Central memory CD4-positive, alpha-beta T cell (primary cell): ENCODE measurements around the gene SDCCAG8.
"Not testable (repeated sequence)": the region's sequence is repeated elsewhere in the genome, so short reads cannot be mapped to it uniquely, and the experiment has no call there.

Source experiments
- DNase-seq: peaks from one replicate; pipeline ENCODE4 v3.0.0; 2022
- total RNA-seq, 3 experiments: gene quantifications; one replicate each; lab custom pipeline; 2026; lab: John Stamatoyannopoulos, UW

SDCCAG8 gene
- total RNA-seq = 13.9 to 30.5 (median 24.6) reads per million in 3 experiments

DNA sequence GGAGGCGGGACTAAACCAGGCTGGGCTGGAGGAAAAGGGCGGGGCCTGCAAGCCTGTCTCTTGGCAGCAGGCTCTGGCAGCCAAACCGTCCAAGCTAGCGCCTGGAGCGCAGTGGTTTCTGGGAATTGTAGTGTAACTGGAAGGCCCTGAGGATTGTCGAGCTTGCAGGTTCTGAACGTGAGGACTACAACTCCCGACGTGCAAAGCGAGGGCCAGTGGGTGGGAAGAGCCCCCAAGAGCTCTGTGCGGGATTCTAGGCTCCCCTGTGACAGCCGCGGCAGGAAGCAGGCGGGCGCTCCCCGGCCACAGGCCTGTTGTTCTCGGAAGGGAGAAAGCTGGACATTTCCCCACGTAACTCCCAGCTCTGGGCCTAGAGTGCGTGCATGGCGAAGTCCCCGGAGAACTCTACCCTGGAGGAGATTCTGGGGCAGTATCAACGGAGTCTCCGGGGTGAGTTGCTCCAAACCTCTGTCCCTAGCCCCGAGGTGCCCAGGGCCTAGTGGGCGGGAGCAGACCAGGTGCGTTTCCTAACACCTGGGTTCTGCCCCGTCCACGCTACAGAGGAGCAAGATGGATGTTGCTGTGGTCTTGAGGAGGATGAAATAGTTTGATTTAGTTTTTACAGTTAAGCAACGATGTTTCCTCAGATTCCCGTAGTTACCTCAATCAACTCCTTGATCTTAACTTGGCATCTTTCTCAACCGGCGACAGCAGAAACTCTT lies at the start of gene SDCCAG8:
Gene SDCCAG8, plus strand, starts transcription at position 251 of the 722 bp plus-strand sequence. Its CDS starts 133 bp downstream, at position 384.
- DNase-seq = peak; percentile 95

DNA sequence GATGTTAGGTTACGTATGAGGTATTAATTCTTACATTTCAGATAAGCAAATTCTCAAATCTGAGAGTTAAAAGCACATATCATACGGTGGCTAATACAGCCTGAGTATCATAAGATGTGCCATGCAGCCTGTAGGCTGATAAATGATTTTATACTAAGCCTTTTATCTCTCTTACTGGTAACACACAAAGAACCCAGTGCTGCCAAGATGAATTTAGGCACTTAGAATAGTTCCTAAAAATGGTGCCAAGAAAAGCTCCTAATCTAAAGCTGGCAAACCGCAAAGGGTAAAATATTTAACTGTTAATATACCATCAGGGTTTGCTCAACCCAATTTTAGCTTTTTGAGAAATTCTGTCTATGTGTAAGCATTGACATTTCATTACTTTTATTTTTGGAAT lies 43.9 kb upstream of the SDCCAG8 start:
- DNase-seq = not testable (repeated sequence)

DNA sequence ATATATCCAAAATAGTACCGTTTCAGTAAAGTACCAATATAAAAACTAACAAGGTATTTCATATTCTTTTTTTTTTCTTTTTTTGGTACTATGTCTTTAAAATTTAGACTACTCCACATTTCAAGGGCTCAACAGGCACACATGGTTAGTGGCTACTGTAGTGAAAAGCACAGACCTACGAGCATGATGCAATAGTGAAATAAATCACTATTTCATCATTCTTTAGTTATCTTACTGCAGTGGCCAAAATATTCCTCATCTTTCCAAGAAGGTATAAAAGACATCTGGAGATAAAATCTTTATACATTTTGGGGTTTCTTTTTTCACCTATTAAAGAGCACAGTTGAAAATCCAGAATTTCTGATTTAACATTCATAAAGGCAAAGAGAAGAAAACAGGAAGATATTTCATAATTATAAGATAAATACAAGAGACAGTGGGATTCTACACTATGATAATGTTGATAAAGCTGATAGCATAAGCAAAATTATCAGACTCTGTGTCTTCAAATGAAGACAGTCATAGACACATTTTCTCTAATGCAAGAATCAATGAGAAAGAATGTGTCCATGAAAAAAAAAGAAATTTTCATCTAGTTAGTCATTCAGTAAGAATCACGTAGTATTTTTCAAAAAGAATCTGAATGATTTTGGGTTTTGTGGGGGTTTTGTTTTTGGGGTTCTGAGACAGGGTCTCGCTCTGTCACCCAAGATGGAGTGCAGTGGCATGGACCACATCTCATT lies 42.6 kb upstream of the SDCCAG8 start:
- no peak for DNase-seq

DNA sequence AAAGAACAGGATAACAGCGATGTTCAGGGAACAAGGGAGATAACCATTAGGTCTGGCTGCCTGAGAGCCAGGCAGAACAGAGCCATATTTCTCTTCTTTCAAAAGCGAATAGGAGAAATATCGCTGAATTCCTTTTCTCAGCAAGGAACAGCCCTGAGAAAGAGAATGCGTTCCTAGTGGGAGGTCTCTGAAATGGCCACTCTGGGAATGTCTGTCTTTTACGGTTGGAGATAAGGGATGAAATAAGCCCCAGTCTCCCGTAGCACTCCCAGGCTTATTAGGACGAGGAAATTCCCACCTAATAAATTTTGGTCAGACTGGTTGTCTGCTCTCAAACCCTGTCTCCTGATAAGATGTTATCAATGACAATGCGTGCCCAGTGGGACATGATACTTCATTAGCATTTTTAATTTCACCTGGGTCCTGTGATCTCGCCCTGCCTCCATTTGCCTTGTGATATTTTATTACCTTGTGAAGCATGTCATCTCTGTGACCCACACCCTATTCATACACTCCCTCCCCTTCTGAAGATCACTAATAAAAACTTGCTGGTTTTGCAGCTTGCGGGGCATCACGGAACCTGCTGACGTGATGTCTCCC lies 40.5 kb upstream of the SDCCAG8 start:
- DNase-seq = not testable (repeated sequence)

DNA sequence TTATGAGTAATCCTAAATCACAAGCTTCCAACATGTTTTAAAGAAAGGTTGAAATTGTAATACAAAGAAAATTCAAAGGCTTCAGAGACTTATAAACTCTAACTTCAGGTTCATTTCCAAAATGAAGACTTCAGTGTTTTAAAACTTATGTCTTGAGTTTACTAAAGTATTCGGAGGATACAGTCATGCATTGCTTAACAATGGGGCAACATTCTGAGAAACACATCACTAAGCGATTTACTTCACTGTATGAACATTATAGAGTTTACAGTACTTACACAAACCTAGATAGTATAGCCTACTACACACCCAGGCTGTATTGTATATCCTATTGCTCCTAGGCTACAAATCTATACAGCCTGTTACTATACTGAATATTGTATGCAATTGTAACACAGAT lies 39.1 kb upstream of the SDCCAG8 start:
- DNase-seq = no peak

DNA sequence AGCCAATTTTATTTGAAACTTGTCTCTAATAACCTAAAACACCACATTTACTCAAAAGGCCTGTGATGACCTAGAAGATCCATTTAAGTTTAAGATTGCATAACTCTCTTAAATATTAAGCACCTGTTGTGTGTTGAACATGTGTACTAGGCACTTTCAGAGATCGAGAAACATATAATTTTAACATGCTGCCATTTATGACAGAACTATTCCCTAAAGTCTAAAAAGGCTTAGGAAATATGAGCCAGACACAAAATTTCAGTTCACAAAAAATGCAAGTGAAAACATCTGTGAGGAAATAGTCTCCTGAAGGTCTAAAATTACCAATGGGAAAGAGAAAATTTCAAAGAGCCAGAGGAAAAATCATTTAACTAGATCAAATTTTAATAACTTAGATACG lies 38.5 kb upstream of the SDCCAG8 start:
- DNase-seq = no peak

DNA sequence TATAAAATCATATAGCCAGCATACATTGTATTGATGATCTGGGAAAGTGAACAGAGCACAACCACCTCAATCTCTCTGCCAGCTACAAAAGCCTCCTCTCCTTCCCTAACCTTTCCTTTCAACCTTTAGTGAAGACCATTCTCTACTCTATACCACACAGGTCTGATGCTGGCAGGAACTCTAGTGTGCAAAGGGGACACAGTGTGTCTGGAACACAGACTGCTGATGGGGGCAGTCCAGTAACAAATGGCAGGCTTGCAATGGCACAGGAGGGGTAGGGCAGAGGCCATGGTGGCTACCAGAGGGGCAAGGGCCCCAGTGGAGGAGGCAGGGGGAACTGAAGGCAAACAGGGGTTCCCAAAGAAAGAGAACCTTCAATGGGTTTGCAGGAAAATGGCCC lies 37.8 kb upstream of the SDCCAG8 start:
- no peak for DNase-seq

DNA sequence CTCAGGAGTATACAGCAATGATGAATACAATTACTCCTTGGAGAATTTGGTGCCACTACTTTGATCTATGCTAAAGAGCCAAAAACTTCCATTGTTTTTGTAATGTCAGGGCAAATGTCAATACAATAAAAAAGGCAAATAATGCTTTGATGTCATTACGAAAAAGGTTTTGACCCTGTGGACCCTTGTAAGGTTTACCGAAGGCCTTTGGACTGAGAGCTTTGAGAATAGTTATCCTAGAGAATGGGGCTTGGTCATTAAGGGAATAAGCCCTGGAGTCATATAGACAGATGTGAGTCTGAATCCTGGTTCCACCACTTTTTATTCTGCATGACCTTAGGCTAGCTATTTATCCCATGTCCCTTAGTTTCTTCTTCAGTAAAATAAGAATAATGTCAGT lies 28.2 kb upstream of the SDCCAG8 start:
- no peak for DNase-seq

DNA sequence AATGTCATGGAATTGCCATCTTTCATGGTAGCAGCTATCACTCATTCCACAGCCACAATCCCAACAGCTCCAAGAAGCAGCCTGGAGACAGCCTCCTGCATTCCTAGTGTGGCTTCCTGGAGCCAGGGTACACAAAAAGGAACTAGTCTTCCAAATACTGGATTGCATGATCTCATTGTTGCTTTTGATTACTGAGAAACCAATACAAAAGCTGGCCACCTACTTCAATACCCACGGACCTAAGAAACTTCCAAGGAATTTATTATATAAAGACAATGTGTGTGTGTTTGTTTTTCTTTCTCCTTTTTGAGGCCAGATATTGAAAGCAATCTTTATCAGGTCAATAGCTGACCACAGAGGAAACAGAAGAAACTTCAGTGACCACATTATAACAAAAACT lies 26.3 kb upstream of the SDCCAG8 start:
- no peak for DNase-seq

DNA sequence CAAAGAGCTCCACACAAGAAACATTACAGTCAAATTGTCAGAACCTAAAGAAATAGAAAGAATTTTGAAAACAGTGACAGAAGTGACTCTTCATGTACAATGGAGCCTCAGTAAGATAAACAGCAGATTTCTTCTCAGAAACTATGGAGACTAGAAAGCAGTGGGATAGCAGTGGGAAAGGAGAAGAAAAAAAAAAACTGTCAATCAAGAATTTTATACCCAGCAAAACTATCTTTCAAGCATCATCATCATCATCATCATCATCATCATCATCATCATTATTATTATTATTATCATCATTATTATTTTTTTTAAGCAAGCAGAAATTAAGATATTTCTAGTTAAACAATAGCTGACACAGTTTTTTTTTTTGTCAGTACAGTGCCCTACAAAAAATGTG lies 24.9 kb upstream of the SDCCAG8 start:
- no peak for DNase-seq

DNA sequence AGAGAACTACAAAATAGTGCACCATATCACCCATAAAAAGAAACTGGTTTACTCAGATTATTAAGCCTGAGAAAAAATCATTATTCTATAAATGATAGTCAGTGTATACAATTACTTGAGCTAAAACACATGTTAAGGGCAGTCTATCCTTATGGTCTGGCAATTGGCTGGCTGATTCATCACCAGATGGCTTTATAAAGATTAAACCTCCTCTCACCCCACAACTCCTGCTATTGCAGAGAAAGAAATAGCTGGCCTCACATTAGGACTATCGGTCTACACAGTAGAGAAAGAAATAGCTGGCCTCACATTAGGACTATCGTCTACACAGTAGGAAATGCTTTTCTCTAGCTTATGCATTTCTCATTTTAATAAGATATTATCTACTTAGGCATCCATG lies 21.9 kb upstream of the SDCCAG8 start:
- no peak for DNase-seq

DNA sequence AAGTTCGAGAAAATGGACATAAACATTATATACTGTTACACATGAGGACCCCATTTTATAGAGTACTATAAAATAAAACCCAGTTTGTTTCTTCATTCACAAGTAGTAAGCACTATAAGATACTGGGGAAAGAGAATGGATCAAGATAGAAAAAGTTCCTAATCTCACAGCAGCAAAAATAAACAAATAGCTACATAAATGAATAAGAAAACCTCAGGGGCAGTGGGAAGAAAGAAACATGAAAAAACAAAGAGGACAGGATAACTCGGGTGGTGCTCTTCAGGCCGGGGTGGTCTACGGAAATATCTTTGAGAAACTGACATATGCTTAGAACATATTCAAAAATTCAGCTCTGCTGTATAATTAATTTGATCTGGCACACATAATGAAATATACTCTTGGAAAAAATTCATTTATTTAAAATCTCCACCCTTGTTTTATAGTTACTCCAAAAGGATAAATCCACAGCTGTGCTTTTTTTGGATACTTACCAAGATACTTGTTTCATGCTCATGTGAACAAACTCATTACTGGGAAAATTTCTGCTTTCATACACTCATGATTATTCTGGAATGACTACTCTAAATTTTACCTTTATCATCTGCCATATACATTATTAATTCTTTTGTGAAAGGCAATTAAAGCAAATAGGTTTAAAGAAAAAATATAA lies 20.7 kb upstream of the SDCCAG8 start:
- DNase-seq = no peak

DNA sequence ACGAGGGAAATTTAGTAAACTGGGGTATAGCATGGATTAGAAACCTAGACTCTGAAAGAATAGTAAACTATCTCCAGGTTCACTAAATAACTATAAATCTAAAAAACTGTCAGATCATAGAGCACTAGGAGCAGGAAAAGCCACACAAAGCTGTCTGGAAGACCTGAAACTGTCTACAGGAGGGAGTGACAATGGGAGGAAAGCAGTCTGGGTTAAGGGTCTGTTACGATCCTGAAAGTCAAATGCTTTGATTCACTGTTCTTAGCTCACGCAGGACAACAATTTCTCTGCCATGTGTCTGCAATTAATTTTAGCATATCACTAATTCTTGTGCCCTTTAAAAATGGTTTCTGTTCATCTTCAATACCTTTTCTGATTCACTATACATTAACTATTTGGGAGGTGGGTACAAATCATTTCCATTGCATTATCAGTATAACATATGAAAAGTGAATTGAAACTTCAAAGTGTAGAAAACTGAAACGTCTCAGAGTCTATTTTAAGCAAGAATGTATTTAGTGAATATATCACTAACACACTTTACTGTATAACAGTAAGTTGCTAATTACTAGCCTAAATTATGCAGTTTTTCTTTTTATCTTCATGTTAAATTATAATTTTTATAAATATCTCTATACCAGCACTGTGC lies 19.1 kb upstream of the SDCCAG8 start:
- DNase-seq = no peak

DNA sequence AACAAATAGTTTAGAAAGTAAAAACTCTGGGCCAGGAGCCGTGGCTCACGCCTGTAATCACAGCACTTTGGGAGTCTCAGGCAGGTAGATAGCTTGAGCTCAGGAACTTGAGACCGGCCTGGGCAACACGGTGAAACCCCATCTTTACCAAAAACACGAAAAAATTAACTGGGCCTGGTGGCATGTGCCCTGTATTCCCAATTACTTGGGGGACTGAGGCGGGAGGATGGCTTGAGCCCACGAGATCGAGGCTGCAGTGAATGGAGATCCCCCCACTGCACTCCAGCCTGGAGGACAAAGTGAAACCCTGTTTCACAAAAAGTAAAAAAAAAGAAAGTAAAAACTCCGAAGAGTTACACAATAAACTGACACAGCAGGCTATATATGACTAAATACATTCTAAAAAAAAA lies 11.4 kb upstream of the SDCCAG8 start:
- DNase-seq = no peak

DNA sequence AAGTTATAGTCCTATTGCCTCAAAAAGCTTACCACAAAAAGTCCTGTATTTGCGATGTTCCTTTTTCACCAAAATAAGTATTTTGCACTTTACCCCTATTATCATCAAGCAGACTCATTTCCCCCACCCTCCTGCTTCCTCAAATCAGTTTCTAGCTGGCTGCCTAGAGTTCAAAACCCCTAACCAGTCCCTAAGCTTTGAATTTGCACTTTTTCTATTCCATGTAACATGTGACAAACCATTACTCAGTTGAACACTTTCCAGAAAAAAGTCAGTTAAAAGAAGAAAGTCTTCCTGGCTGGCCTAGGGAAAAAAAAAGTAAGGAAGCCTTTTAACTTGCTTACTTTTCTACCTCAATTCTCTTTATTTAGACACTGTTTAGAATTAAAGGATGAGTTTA lies 8.9 kb upstream of the SDCCAG8 start:
- DNase-seq = no peak

DNA sequence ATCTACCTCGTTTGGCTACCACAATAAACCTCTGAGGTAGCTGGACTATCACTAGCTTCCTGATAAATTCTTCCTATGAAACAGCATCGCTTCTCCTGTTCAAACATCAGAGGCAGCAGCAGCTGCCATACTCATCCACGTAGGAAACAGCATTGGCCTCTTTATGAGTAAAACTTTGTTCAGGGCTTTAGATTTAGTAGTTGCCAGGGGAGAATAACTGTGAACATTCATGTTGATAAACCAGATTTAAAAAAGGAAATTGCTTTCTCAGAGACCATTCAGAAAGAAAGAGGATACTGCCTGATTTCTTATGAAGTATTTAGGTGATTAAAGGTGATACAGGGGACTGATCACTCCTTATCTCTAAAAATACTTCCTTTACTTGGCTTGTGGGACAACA lies 7.9 kb upstream of the SDCCAG8 start:
- DNase-seq = no peak

DNA sequence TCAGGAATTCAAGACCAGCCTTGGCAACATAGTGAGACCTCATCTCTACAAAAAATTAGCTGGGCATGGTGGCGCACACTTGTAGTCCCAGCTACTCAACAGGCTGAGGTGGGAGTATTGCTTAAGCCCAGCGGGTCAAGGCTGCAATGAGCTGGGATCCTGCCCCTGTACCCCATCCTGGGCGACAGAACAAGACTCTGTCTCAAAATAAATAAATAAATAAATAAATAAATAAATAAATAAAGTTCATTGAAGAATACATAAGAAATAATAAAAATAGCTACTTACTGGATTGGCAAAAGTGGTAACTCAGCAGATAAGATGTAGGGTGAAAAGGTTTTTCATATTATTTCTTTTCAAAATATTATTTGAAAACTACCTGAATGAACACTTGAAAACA lies 6.6 kb upstream of the SDCCAG8 start:
- no peak for DNase-seq

DNA sequence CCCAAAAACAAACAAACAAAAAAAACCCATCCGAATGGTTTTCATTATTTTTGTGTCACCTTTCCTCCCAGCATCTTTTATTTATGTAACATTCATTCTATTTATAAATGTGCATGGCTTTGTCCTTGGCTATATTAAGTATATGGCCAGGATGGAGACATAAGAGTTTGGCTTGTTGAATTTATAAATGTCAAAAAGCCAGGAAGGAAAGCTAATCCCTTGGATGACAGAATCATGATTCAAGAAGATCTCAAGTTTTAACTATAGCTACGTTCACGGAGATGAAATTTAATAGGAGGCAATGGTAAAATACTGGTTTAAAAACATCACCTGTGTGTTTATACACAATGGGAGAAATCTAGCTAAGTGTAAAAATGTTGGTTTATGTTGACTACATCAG lies 5.7 kb upstream of the SDCCAG8 start:
- DNase-seq = no peak

DNA sequence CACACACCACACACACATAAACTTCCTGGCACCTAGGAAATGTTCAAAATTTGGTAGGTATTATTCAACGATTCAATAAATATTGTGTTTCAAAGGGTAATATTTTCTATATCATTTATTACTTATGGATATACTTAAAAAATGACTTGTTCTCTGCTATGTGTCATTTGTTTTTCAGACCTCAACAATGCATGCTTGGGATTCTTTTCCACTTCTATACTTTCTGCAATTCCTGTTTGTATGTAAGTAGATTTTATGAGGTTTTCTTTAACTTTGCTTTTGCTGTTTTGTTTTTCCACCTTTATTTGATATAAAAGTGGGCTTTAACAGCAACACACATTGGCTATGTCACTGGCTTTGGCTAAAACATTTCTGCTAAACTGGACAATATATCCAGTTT lies 4.3 kb upstream of the SDCCAG8 start:
- no peak for DNase-seq

DNA sequence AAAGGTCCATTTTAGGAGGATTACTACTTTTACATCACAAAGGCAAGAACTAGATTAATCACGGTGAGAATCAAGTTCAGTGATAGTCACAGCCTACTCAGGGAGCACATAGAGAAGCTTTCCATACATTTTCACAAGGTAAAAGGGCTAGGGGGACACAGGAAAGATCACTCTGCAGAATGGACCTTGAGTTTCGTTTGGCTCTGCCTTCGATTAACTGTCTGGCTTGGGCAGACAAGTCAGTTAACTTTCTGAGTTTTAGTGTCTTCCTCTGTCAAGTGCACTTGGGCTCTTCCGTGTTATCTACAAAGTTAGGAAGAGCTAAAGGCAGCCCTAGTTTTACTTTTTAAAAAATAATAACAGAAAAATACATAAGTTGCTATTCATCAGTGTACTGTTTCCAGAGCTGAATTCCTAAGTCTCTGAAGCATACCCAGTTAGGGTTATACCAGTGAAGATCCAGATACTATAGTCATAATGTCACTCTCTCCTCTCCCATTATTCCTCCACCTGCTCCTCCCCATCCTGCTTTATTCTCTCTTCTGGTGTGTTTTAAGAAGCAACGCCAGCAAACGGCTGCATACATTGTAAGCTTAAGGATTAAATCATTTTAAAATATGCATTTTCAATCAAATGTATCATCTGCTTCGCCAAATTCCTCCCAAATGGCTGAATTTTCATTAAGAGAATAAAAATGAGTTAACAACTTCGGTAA lies 2.5 kb upstream of the SDCCAG8 start:
- no peak for DNase-seq

DNA sequence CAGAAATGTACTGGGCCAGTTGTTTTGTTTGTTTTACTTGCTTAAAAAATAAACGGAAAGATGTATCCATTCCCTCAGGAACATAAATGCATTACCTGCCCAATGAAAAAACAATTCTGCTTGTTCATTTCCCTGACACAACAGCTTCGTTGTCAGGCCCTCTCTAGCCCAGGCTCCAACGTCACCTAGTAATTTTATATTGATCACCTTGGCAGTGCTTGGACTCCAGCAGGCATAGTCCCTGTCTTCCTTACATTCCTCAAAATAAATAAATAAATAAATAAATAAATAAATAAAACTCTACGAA lies 2.0 kb upstream of the SDCCAG8 start:
- DNase-seq = no peak

DNA sequence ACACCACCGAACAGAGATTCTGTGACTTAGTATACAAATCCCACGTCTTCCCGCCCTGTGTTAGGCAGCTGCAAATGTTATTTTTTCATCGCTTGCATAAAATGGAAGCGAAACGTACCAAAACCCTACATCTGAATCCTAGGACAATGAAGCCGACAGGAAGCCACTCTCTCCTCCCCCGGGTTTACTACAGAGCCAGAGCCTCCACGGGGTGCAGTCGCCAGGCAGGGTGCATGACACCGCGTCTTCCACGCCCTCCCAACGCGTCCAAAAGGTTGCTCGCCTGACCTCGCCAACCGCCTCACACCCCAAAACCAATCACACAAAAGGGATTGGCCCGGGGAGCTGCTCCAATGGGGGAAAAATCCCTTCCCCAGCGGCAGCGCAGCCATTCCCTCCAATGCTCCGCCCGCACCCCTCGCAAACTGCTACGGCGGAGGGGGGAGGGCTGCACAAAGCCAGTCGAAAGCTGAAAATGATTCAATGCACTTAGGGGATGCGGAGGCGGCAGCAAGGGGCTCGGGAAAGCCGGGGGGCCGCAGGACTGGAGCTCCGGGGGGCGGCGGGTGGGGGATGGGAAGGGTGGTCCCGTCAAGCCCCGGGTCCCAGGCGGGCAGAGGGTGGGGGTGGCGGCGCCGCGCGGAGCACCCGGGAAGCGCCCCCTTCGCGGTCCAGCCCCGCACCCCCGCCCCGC lies 1.5 kb upstream of the SDCCAG8 start:
- DNase-seq = peak; percentile 57
